ENCODE measurements around the gene ANKRD7. TPM values are rescaled to one million over a fixed set of nuclear protein-coding genes. Genes with fewer than 3 reads are reported as not detected.

ANKRD7 gene, protein sequence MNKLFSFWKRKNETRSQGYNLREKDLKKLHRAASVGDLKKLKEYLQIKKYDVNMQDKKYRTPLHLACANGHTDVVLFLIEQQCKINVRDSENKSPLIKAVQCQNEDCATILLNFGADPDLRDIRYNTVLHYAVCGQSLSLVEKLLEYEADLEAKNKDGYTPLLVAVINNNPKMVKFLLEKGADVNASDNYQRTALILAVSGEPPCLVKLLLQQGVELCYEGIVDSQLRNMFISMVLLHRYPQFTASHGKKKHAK
- total RNA-seq (ENCODE audit: low replicate concordance): not detected in 2 replicates
- long read RNA-seq, partial matches to known transcripts: 0 of 1 reads
- long read RNA-seq, other reads (novel, unspliced or antisense): 1 of 1 reads

- no peaks in the 10 kb centered on the region for H3K27me3 Mint-ChIP-seq
- H3K4me1 Mint-ChIP-seq (ENCODE audit: unreplicated experiment): no peaks in the 10 kb centered on the region
- H3K36me3 Mint-ChIP-seq: no peaks in the 10 kb centered on the region
- no peak within 1 kb of the TSS for H3K27ac Mint-ChIP-seq
- H3K4me3 Mint-ChIP-seq: no peak within 1 kb of the TSS
- TF ChIP-seq, protein P1, sequence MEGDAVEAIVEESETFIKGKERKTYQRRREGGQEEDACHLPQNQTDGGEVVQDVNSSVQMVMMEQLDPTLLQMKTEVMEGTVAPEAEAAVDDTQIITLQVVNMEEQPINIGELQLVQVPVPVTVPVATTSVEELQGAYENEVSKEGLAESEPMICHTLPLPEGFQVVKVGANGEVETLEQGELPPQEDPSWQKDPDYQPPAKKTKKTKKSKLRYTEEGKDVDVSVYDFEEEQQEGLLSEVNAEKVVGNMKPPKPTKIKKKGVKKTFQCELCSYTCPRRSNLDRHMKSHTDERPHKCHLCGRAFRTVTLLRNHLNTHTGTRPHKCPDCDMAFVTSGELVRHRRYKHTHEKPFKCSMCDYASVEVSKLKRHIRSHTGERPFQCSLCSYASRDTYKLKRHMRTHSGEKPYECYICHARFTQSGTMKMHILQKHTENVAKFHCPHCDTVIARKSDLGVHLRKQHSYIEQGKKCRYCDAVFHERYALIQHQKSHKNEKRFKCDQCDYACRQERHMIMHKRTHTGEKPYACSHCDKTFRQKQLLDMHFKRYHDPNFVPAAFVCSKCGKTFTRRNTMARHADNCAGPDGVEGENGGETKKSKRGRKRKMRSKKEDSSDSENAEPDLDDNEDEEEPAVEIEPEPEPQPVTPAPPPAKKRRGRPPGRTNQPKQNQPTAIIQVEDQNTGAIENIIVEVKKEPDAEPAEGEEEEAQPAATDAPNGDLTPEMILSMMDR (conservative IDR thresholded peaks at IDR 0.05): no peak
- no peaks in the 10 kb centered on the region for H3K9me3 Mint-ChIP-seq
- DNase-seq (ENCODE audit: extremely low spot score, unreplicated experiment): no peak
These were observed at the start of gene ANKRD7 for GRCh38 chr7:118224521-118224920. ANKRD7 (plus strand) TSS chr7:118224704; CDS start chr7:118224831, 127 bp downstream.

DNA sequence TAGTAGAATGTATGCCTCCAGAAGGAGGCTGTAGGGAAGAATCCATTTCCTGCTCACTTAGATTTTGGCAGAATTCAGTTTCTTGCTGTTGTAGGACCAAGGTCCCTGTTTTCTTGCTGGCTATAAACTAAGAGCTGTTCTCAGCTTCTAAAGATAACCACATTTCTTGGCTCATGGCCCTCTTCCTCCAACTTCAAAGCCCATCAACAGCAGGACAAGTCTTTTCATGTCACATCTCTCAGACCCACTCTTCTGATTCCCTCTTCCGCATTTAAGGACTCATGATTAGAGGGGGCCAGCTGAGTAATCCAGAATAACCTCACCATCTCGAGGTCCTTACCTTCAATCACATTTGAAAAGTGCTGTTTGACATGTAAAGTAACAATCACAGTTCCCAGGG lies 48.8 kb upstream of the ANKRD7 start:
- H3K9me3 Mint-ChIP-seq: no peaks in the 10 kb centered on the region
- no peaks in the 10 kb centered on the region for H3K4me1 Mint-ChIP-seq (ENCODE audit: unreplicated experiment)
- H3K27me3 Mint-ChIP-seq: peaks cover 4% of the 10 kb centered on the region
- no peaks in the 10 kb centered on the region for H3K36me3 Mint-ChIP-seq
- no peak overlapping the region for H3K4me3 Mint-ChIP-seq
- TF ChIP-seq, protein P1 (conservative IDR thresholded peaks at IDR 0.05): no peak
- no peak for DNase-seq (ENCODE audit: extremely low spot score, unreplicated experiment)
- H3K27ac Mint-ChIP-seq: no peak overlapping the region

- H3K36me3 Mint-ChIP-seq: peaks cover 4% of the 10 kb centered on the region
- TF ChIP-seq, protein P1 (conservative IDR thresholded peaks at IDR 0.05): no peak
- no peak overlapping the region for H3K4me3 Mint-ChIP-seq
- H3K4me1 Mint-ChIP-seq (ENCODE audit: unreplicated experiment): peaks cover 19% of the 10 kb centered on the region
- H3K27me3 Mint-ChIP-seq: no peaks in the 10 kb centered on the region
- no peak for DNase-seq (ENCODE audit: extremely low spot score, unreplicated experiment)
- no peaks in the 10 kb centered on the region for H3K9me3 Mint-ChIP-seq
- H3K27ac Mint-ChIP-seq: no peak overlapping the region
These were observed 45.3 kb upstream of the ANKRD7 start for GRCh38 chr7:118179191-118179590.

- TF ChIP-seq, protein P1 (conservative IDR thresholded peaks at IDR 0.05): no peak
- peaks cover 41% of the 10 kb centered on the region for H3K4me1 Mint-ChIP-seq (ENCODE audit: unreplicated experiment)
- peaks cover 28% of the 10 kb centered on the region for H3K36me3 Mint-ChIP-seq
- H3K9me3 Mint-ChIP-seq: no peaks in the 10 kb centered on the region
- peak overlapping the region; percentile 99 for H3K4me3 Mint-ChIP-seq
- H3K27ac Mint-ChIP-seq: peak overlapping the region; percentile 99
- no peak for DNase-seq (ENCODE audit: extremely low spot score, unreplicated experiment)
- no peaks in the 10 kb centered on the region for H3K27me3 Mint-ChIP-seq
These were observed 41.7 kb upstream of the ANKRD7 start for GRCh38 chr7:118182593-118183427.

GRCh38 chr7:118183428-118183785 lies 41.1 kb upstream of the ANKRD7 start:
- Mint-ChIP-seq H3K4me3 (peak overlapping the region; percentile 99), H3K9me3 (no peaks in the 10 kb centered on the region), H3K36me3 (peaks cover 32% of the 10 kb centered on the region), H3K4me1 (ENCODE audit: unreplicated experiment) (peaks cover 41% of the 10 kb centered on the region), H3K27ac (peak overlapping the region; percentile 99), H3K27me3 (no peaks in the 10 kb centered on the region)
- TF ChIP-seq, protein P1 (conservative IDR thresholded peaks at IDR 0.05): no peak
- DNase-seq (ENCODE audit: extremely low spot score, unreplicated experiment): no peak
